C4-2B (cell line): ENCODE measurements around the gene CFAP54.

Experiments
- ZFX ChIP-seq: fragments of 450-650 bp; IDR thresholded peaks from 2 replicates; pipeline ENCODE4 v1.6.1; 2017
- TF ChIP-seq, protein P1 (sequence below): fragments of 450-650 bp; conservative IDR thresholded peaks from 2 replicates; pipeline ENCODE4 v1.5.1; 2017; ENCODE audit warnings: mild to moderate bottlenecking

- TF ChIP-seq, protein P1, sequence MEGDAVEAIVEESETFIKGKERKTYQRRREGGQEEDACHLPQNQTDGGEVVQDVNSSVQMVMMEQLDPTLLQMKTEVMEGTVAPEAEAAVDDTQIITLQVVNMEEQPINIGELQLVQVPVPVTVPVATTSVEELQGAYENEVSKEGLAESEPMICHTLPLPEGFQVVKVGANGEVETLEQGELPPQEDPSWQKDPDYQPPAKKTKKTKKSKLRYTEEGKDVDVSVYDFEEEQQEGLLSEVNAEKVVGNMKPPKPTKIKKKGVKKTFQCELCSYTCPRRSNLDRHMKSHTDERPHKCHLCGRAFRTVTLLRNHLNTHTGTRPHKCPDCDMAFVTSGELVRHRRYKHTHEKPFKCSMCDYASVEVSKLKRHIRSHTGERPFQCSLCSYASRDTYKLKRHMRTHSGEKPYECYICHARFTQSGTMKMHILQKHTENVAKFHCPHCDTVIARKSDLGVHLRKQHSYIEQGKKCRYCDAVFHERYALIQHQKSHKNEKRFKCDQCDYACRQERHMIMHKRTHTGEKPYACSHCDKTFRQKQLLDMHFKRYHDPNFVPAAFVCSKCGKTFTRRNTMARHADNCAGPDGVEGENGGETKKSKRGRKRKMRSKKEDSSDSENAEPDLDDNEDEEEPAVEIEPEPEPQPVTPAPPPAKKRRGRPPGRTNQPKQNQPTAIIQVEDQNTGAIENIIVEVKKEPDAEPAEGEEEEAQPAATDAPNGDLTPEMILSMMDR = no peak
- TF ChIP-seq ZFX = no peak
Observed at GRCh38 chr12:96478011-96478410, 11.4 kb upstream of the CFAP54 start.
